Keratinocyte (primary cell): Measurements from ENCODE around the gene TOR3A. TPM values are rescaled to one million over a fixed set of nuclear protein-coding genes. Genes with fewer than 3 reads are reported as not detected.

Experiments used
- DNase-seq: peaks from one replicate; pipeline ENCODE4 v3.0.0-alpha.2; 2011; ENCODE audit warnings: low read depth, missing footprints, low spot score
- FAIRE-seq: peaks from 2 replicates; lab custom pipeline; 2011; peaks lifted over from hg19 to GRCh38; lab: Jason Lieb, UNC
- H2AFZ ChIP-seq: 2 replicates; pipeline ENCODE4 v1.6.0; 2012; ENCODE audit warnings: low read length, control low read depth, inconsistent platforms; ENCODE audit not compliant: control insufficient read depth
- H3K27ac ChIP-seq: 2 replicates; pipeline ENCODE4 v1.5.1; 2011; ENCODE audit warnings: low read length; ENCODE audit not compliant: control insufficient read depth, insufficient read depth
- H3K27me3 ChIP-seq: 3 replicates; pipeline ENCODE4 v1.6.0; 2011; ENCODE audit warnings: low read length; ENCODE audit not compliant: control insufficient read depth, insufficient read depth; ENCODE audit errors: extremely low read depth
- H3K36me3 ChIP-seq, 2 experiments: 2 replicates in 1 of 2; 3 replicates in 1 of 2; pipeline ENCODE4 v1.5.1; 2011; ENCODE audit warnings: low read length in 2 of 2, mild to moderate bottlenecking in 1 of 2; ENCODE audit not compliant: control insufficient read depth in 2 of 2, insufficient read depth in 2 of 2; ENCODE audit errors: extremely low read depth in 1 of 2
- H3K4me1 ChIP-seq: 3 replicates; pipeline ENCODE4 v1.5.1; 2011; ENCODE audit warnings: low read length; ENCODE audit not compliant: control insufficient read depth, insufficient read depth; ENCODE audit errors: extremely low read depth
- H3K4me2 ChIP-seq: 3 replicates; pipeline ENCODE4 v1.6.0; 2011; ENCODE audit warnings: low read depth, low read length; ENCODE audit not compliant: control insufficient read depth, insufficient read depth; ENCODE audit errors: extremely low read depth
- H3K4me3 ChIP-seq, 3 experiments: fragments of 200-600 bp in 1 of 3; sonication (generic) in 1 of 3; 2 replicates in 2 of 3; 3 replicates in 1 of 3; pipeline ENCODE4 v1.5.1; 2011 to 2016; ENCODE audit warnings: low read length in 3 of 3, mild to moderate bottlenecking in 3 of 3, control low read depth in 2 of 3, inconsistent platforms in 1 of 3, low read depth in 1 of 3, mixed read lengths in 1 of 3, mixed run types in 1 of 3, moderate library complexity in 1 of 3; ENCODE audit not compliant: control insufficient read depth in 2 of 3, insufficient read depth in 2 of 3; ENCODE audit errors: extremely low read depth in 1 of 3
- H3K79me2 ChIP-seq: 2 replicates; pipeline ENCODE4 v1.6.0; 2012; ENCODE audit warnings: low read length; ENCODE audit not compliant: control insufficient read depth, insufficient read depth
- H3K9ac ChIP-seq: 3 replicates; pipeline ENCODE4 v1.6.0; 2011; ENCODE audit warnings: low read length; ENCODE audit not compliant: control insufficient read depth, insufficient read depth; ENCODE audit errors: extremely low read depth
- H3K9me1 ChIP-seq: 3 replicates; pipeline ENCODE4 v1.6.0; 2011; ENCODE audit warnings: low read length; ENCODE audit not compliant: control insufficient read depth, insufficient read depth; ENCODE audit errors: extremely low read depth
- H3K9me3 ChIP-seq: 2 replicates; pipeline ENCODE4 v1.5.1; 2012; ENCODE audit warnings: low read depth, low read length; ENCODE audit not compliant: control insufficient read depth
- H4K20me1 ChIP-seq: 3 replicates; pipeline ENCODE4 v1.6.0; 2011; ENCODE audit warnings: low read length; ENCODE audit not compliant: control insufficient read depth, insufficient read depth; ENCODE audit errors: extremely low read depth
- EZH2 ChIP-seq: IDR thresholded peaks from one replicate; pipeline ENCODE4 v1.6.1; 2012; ENCODE audit warnings: inconsistent platforms, mild to moderate bottlenecking, low read length, moderate library complexity
- dilution Hi-C: fragments of 300-500 bp; cut with MboI; formaldehyde crosslinking; loops from one replicate; pipeline ENCODE4 v1.7.0; 2020; ENCODE audit warnings: low sequenced_read_pairs; ENCODE audit not compliant: extremely low pct_ligation_motif_present
- polyA plus RNA-seq, 5 experiments: library from polyadenylated mRNA; depleted of rRNA in 3 of 5; stranded (reverse) in 3 of 5; stranded (forward) in 1 of 5; unstranded in 1 of 5; fragments of >200 nt; gene quantifications; 1 replicate in 1 of 5; 2 replicates in 3 of 5; 3 replicates in 1 of 5; pipeline versions ENCODE4 v1.2.1 to v1.2.3, GENCODE V29; 2011 to 2012; ENCODE audit warnings: missing spikeins in 2 of 5, low read depth in 1 of 5, low replicate concordance in 1 of 5
- TF ChIP-seq, protein P1 (sequence below), 3 experiments: IDR thresholded peaks in 1 of 3; conservative IDR thresholded peaks in 1 of 3; optimal IDR thresholded peaks in 1 of 3; 2 replicates in 2 of 3; 3 replicates in 1 of 3; pipeline versions ENCODE3 to v1.5.1; 2011; ENCODE audit warnings: low read length in 3 of 3, mild to moderate bottlenecking in 3 of 3, moderate library complexity in 2 of 3, control low read depth in 1 of 3, inconsistent platforms in 1 of 3; ENCODE audit not compliant: insufficient read depth in 2 of 3; ENCODE audit errors: extremely low read depth in 1 of 3

TOR3A gene
- polyA plus RNA-seq, 1 donor (not counting 4 experiments of a cell fraction or from before 2014, with no cell fraction given): 16.8 TPM

DNA sequence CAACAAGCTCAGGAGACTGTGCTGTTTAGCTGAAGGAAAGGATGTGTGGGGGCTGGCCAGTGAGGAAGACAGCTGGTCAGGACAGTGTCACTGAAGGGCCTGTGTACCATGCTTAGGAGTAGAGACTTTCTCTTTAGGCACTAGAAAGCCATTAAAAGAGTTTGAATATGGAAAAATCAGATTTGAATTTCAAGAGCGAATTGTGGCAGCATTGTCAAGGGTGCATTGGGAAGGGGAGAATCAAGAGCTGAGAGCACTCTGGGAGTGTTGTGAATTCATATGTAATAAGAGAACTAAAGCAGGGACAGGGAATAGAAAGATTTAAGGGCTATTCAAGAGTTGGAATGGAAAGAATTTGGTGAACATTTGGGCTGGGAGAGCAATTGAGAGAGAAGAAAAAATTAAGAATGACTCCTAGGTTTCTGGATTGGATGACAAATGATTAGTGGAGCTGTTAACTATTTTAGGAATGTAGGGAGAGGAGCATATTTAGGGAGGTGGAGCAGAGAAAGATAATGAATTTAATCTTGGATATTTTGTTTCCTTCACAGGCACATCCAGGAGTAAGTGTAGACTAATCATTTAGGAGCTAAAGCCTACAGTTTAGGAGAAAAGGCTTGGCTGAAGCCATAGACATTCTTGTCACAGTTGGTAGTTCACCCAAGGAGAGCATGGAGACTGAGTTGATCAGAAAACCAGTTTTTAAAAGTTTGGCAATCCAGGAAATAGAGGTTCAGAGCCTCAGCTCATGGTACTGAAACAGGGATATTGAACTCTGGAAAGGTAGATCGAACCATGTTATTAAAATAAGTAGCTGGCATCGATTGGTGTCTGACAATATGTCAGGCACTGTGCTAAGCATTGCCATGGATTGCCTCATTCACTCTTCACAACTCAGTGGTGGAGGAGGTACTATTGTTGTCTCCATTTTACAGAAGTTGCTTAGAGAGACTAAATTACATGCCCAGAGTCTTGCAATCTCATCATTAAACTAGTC is 23.1 kb upstream of the TOR3A start:
- Histone ChIP-seq H3K4me1 (peaks cover 31% of the 10 kb centered on the region), H3K4me2 (peak overlapping the region; percentile 68), H3K9me3 (no peaks in the 10 kb centered on the region), H3K27ac (peak overlapping the region; percentile 69), H3K27me3 (no peaks in the 10 kb centered on the region), H3K9me1 (no peaks in the 10 kb centered on the region), H3K4me3 (no peak overlapping the region), H3K79me2 (no peaks in the 10 kb centered on the region), H4K20me1 (no peaks in the 10 kb centered on the region), H3K9ac (no peak overlapping the region), H2AFZ (no peak overlapping the region), H3K36me3 (peaks cover 0 to 2% of the 10 kb centered on the region in 2 experiments)
- DNase-seq (no peak), FAIRE-seq (peak; percentile 26)
- TF ChIP-seq, protein P1, sequence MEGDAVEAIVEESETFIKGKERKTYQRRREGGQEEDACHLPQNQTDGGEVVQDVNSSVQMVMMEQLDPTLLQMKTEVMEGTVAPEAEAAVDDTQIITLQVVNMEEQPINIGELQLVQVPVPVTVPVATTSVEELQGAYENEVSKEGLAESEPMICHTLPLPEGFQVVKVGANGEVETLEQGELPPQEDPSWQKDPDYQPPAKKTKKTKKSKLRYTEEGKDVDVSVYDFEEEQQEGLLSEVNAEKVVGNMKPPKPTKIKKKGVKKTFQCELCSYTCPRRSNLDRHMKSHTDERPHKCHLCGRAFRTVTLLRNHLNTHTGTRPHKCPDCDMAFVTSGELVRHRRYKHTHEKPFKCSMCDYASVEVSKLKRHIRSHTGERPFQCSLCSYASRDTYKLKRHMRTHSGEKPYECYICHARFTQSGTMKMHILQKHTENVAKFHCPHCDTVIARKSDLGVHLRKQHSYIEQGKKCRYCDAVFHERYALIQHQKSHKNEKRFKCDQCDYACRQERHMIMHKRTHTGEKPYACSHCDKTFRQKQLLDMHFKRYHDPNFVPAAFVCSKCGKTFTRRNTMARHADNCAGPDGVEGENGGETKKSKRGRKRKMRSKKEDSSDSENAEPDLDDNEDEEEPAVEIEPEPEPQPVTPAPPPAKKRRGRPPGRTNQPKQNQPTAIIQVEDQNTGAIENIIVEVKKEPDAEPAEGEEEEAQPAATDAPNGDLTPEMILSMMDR (optimal IDR thresholded peaks at IDR 0.05 in 1 of 3, IDR thresholded peaks at IDR 0.05 in 1 of 3, conservative IDR thresholded peaks at IDR 0.05 in 1 of 3; ENCODE audit: extremely low read depth in 1 of 3, insufficient read depth in 2 of 3, low read length in 3 of 3): no peak
- no peak for TF ChIP-seq EZH2
- dilution Hi-C loops: no loop called here

DNA sequence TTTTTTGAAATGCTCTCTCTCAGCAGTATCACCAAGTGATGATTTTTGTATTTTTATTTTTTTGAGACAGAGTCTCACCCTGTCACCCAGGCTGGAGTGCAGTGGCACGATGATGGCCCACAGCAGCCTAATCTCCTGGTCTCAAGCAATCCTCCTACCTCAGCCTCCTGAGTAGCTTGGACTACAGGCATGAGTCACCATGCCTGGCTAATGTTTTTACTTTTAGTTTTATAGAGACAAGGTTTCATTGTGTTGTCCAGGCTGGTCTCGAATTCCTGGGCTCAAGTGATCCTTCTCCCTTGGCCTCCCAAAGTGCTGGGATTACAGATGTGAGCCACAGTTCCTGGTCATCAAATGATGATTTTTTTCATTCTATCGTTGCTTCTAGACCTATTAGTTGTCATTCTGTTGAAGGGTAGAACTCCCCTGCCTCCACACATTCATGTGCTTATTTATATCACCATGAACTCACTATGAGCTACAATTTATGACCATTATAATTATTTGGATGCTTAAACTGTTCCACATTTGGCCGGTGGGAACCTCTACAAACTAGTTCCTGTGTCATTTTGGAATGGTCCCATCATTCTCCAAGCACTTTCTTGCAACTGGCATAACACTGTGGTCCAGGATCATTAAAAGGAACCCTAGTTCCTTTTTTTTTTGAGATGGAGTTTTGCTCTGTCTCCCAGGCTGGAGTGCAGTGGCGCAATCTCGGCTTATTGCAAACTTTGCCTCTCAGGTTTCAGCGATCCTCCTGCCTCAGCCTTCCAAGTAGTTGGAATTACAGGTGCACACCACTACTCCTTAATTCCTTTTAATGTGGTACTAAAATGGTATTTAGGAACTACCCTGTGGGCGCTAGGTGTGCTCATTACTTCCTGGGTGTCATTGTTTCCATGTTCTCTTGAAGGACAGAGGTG is 20.2 kb upstream of the TOR3A start:
- Histone ChIP-seq H3K79me2 (no peaks in the 10 kb centered on the region), H3K9ac (no peak overlapping the region), H3K27ac (no peak overlapping the region), H4K20me1 (no peaks in the 10 kb centered on the region), H3K27me3 (no peaks in the 10 kb centered on the region), H3K4me3 (no peak overlapping the region), H3K9me1 (no peaks in the 10 kb centered on the region), H3K9me3 (no peaks in the 10 kb centered on the region), H3K36me3 (peaks cover 4 to 7% of the 10 kb centered on the region in 2 experiments), H2AFZ (no peak overlapping the region), H3K4me1 (peaks cover 16% of the 10 kb centered on the region), H3K4me2 (no peak overlapping the region)
- TF ChIP-seq, protein P1 (optimal IDR thresholded peaks at IDR 0.05 in 1 of 3, IDR thresholded peaks at IDR 0.05 in 1 of 3, conservative IDR thresholded peaks at IDR 0.05 in 1 of 3; ENCODE audit: extremely low read depth in 1 of 3, insufficient read depth in 2 of 3, low read length in 3 of 3): no peak
- TF ChIP-seq EZH2: no peak
- no peak for FAIRE-seq
- DNase-seq: no peak
- dilution Hi-C loops: no loop called here
